ENCODE measurements around the gene TMEM131. TPM values are rescaled to one million over a fixed set of nuclear protein-coding genes. Genes with fewer than 3 reads are reported as not detected.

Gene TMEM131
- total RNA-seq, 1 experiment from 2014 or later, result 28.9 TPM

- Histone ChIP-seq H3K4me1 (ENCODE audit: insufficient read depth, low read length, poor library complexity, severe bottlenecking) (peaks cover 3% of the 10 kb centered on the region), H3K9me3 (ENCODE audit: low read depth, low read length, poor library complexity, severe bottlenecking) (peaks cover 12% of the 10 kb centered on the region), H3K27ac (ENCODE audit: low read depth, low read length, poor library complexity, severe bottlenecking) (no peak overlapping the region), H3K4me3 (ENCODE audit: low read depth, low read length, poor library complexity, severe bottlenecking) (no peak overlapping the region), H3K36me3 (ENCODE audit: insufficient read depth, low read length, poor library complexity, severe bottlenecking) (no peaks in the 10 kb centered on the region), H3K27me3 (replicated peaks; ENCODE audit: insufficient read depth, low read depth, low read length, poor library complexity) (no peaks in the 10 kb centered on the region)
- DNase-seq (ENCODE audit: low spot score), result no peak
- CTCF ChIA-PET, result no interaction called here
- no TSS peak for BruUV-seq (replicated peaks)
- intact Hi-C loops (cut with micrococcal nuclease; ENCODE audit: unreplicated experiment), result no loop called here
- POLR2A ChIA-PET (ENCODE audit: low non-redundant PET), result no interaction called here
- TF ChIP-seq CTCF (conservative IDR thresholded peaks at IDR 0.05; ENCODE audit: low read depth, low read length), result no peak
- no peak for TF ChIP-seq EZH2 (IDR thresholded peaks at IDR 0.05; ENCODE audit: borderline replicate concordance, low read depth, low read length, poor library complexity, severe bottlenecking)
Observed at GRCh38 chr2:97969081-97970067, 26.4 kb downstream of the TMEM131 start.

GRCh38 chr2:97967931-97968627, 27.7 kb downstream of the TMEM131 start:
- CTCF ChIA-PET, result no interaction called here
- H3K4me1 ChIP-seq (ENCODE audit: insufficient read depth, low read length, poor library complexity, severe bottlenecking), result peaks cover 3% of the 10 kb centered on the region
- DNase-seq (ENCODE audit: low spot score), result no peak
- no peak overlapping the region for H3K4me3 ChIP-seq (ENCODE audit: low read depth, low read length, poor library complexity, severe bottlenecking)
- H3K27ac ChIP-seq (ENCODE audit: low read depth, low read length, poor library complexity, severe bottlenecking), result no peak overlapping the region
- POLR2A ChIA-PET (ENCODE audit: low non-redundant PET), result no interaction called here
- H3K9me3 ChIP-seq (ENCODE audit: low read depth, low read length, poor library complexity, severe bottlenecking), result peaks cover 6% of the 10 kb centered on the region
- BruUV-seq (replicated peaks), result no TSS peak
- no peaks in the 10 kb centered on the region for H3K36me3 ChIP-seq (ENCODE audit: insufficient read depth, low read length, poor library complexity, severe bottlenecking)
- H3K27me3 ChIP-seq (replicated peaks; ENCODE audit: insufficient read depth, low read depth, low read length, poor library complexity), result no peaks in the 10 kb centered on the region
- no peak for TF ChIP-seq CTCF (conservative IDR thresholded peaks at IDR 0.05; ENCODE audit: low read depth, low read length)
- TF ChIP-seq EZH2 (IDR thresholded peaks at IDR 0.05; ENCODE audit: borderline replicate concordance, low read depth, low read length, poor library complexity, severe bottlenecking), result no peak
- intact Hi-C loops (cut with micrococcal nuclease; ENCODE audit: unreplicated experiment), result no loop called here

GRCh38 chr2:97967216-97967592, 28.5 kb downstream of the TMEM131 start:
- DNase-seq (ENCODE audit: low spot score), result no peak
- TF ChIP-seq CTCF (conservative IDR thresholded peaks at IDR 0.05; ENCODE audit: low read depth, low read length), result no peak
- no peak for TF ChIP-seq EZH2 (IDR thresholded peaks at IDR 0.05; ENCODE audit: borderline replicate concordance, low read depth, low read length, poor library complexity, severe bottlenecking)
- no peaks in the 10 kb centered on the region for H3K27me3 ChIP-seq (replicated peaks; ENCODE audit: insufficient read depth, low read depth, low read length, poor library complexity)
- intact Hi-C loops (cut with micrococcal nuclease; ENCODE audit: unreplicated experiment), result no loop called here
- H3K9me3 ChIP-seq (ENCODE audit: low read depth, low read length, poor library complexity, severe bottlenecking), result no peaks in the 10 kb centered on the region
- CTCF ChIA-PET, result no interaction called here
- H3K4me1 ChIP-seq (ENCODE audit: insufficient read depth, low read length, poor library complexity, severe bottlenecking), result peaks cover 3% of the 10 kb centered on the region
- no peaks in the 10 kb centered on the region for H3K36me3 ChIP-seq (ENCODE audit: insufficient read depth, low read length, poor library complexity, severe bottlenecking)
- H3K27ac ChIP-seq (ENCODE audit: low read depth, low read length, poor library complexity, severe bottlenecking), result no peak overlapping the region
- POLR2A ChIA-PET (ENCODE audit: low non-redundant PET), result no interaction called here
- no TSS peak for BruUV-seq (replicated peaks)
- no peak overlapping the region for H3K4me3 ChIP-seq (ENCODE audit: low read depth, low read length, poor library complexity, severe bottlenecking)
